ENCODE data around the gene WDR59.

WDR59 gene

GRCh38 chr16:74877706-74878105 lies 107.2 kb downstream of the WDR59 start:
- TF ChIP-seq CTCF (IDR thresholded peaks at IDR 0.05) (no peak), ZFX (IDR thresholded peaks at IDR 0.05; ENCODE audit: borderline replicate concordance) (no peak)
- H3K27ac ChIP-seq = no peak overlapping the region

- TF ChIP-seq ZFX (IDR thresholded peaks at IDR 0.05; ENCODE audit: borderline replicate concordance) (no peak), CTCF (IDR thresholded peaks at IDR 0.05) (no peak)
- H3K27ac ChIP-seq = no peak overlapping the region
Observed at GRCh38 chr16:74874912-74875546, 109.9 kb downstream of the WDR59 start.

GRCh38 chr16:74874123-74874522 lies 110.8 kb downstream of the WDR59 start:
- TF ChIP-seq ZFX (IDR thresholded peaks at IDR 0.05; ENCODE audit: borderline replicate concordance) = no peak
- no peak for TF ChIP-seq CTCF (IDR thresholded peaks at IDR 0.05)
- no peak overlapping the region for H3K27ac ChIP-seq

GRCh38 chr16:74872302-74872701 lies 112.6 kb downstream of the WDR59 start:
- no peak overlapping the region for H3K27ac ChIP-seq
- no peak for TF ChIP-seq ZFX (IDR thresholded peaks at IDR 0.05; ENCODE audit: borderline replicate concordance)
- no peak for TF ChIP-seq CTCF (IDR thresholded peaks at IDR 0.05)

GRCh38 chr16:74871608-74872007 lies 113.3 kb downstream of the WDR59 start:
- TF ChIP-seq ZFX (IDR thresholded peaks at IDR 0.05; ENCODE audit: borderline replicate concordance) (no peak), CTCF (IDR thresholded peaks at IDR 0.05) (no peak)
- no peak overlapping the region for H3K27ac ChIP-seq

- H3K27ac ChIP-seq = no peak overlapping the region
- TF ChIP-seq CTCF (IDR thresholded peaks at IDR 0.05) (no peak), ZFX (IDR thresholded peaks at IDR 0.05; ENCODE audit: borderline replicate concordance) (no peak)
Observed at GRCh38 chr16:74868501-74868900, 116.4 kb downstream of the WDR59 start.

GRCh38 chr16:74868035-74868434 lies 116.9 kb downstream of the WDR59 start:
- H3K27ac ChIP-seq = no peak overlapping the region
- no peak for TF ChIP-seq ZFX (IDR thresholded peaks at IDR 0.05; ENCODE audit: borderline replicate concordance)
- TF ChIP-seq CTCF (IDR thresholded peaks at IDR 0.05) = no peak

Data from 22Rv1 (cell line).